Colonic mucosa (tissue), 4 donors: ENCODE results near the gene SFXN4. TPM values are rescaled to one million over a fixed set of nuclear protein-coding genes. Genes with fewer than 3 reads are reported as not detected.
"Not testable (repeated sequence)": the region's sequence is repeated elsewhere in the genome, so short reads cannot be mapped to it uniquely, and the experiment has no call there.

ENCODE experiments used
- DNase-seq: peaks from one replicate; pipeline ENCODE4 v3.0.0-alpha.2; 2020
- H3K27ac ChIP-seq: fragments of 200-600 bp; one replicate; pipeline ENCODE4 v1.8.0; 2021
- H3K27me3 ChIP-seq: fragments of 200-600 bp; one replicate; pipeline ENCODE4 v1.8.0; 2021
- H3K36me3 ChIP-seq: fragments of 200-600 bp; one replicate; pipeline ENCODE4 v1.8.0; 2021
- H3K4me1 ChIP-seq: fragments of 200-600 bp; one replicate; pipeline ENCODE4 v1.8.0; 2021; ENCODE audit warnings: mild to moderate bottlenecking
- H3K4me3 ChIP-seq: fragments of 200-600 bp; one replicate; pipeline ENCODE4 v1.8.0; 2021
- H3K9ac ChIP-seq, 2 donors: one replicate each; pipeline ENCODE4 v1.7.0; 2013; ENCODE audit warnings: control low read depth in 2 of 2, low read depth in 2 of 2, low read length in 2 of 2
- H3K9me3 ChIP-seq: fragments of 200-600 bp; one replicate; pipeline ENCODE4 v1.8.0; 2021
- intact Hi-C: fragments of 100-400 bp; cut with DNase I; formaldehyde crosslinking; loops from one replicate; pipeline ENCODE4 v1.14.1; 2022
- total RNA-seq, 2 donors: library from RNA; stranded (reverse); fragmentation: NEBNext Ultra II Directional in 1 of 2; extraction: Animal tissue kit (Norgen Biotek cat#: 25700) in 1 of 2; gene quantifications; one replicate each; pipeline ENCODE4 v1.2.1, GENCODE V29; 2021
- TF ChIP-seq, protein P1 (sequence below): fragments of 200-600 bp; IDR thresholded peaks from one replicate; pipeline ENCODE4 v1.8.0; 2022; ENCODE audit warnings: antibody characterized with exemption, mild to moderate bottlenecking
- donor health status: healthy.
- donor health status: DM: no; HTN: no; CAD: no.
- donor health status: DM: no; HTN: no; CAD: no.

The SFXN4 gene
- total RNA-seq, 2 donors from 2014 or later = 29.4 to 37.2 TPM

DNA sequence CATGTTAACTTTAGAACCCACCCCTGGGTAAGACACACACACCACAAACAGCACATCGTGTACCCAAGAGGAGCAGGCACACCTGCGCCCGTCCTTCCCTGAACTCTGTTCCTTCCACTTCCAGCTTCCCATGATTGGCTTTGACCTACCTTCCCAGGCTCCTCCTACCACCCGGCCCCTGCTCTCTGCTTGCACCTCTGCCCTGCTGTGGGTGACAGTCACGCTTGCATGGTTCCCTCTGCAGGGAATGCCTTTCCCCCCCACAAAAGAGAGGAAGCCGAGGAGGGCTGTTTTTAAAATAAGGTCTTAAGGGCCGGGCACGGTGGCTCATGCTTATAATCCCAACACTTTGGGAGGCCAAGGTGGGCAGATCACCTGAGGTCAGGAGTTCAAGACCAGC is 16.4 kb downstream of the SFXN4 start:
- H3K4me1 ChIP-seq = no peaks in the 10 kb centered on the region
- no peak overlapping the region for H3K9ac ChIP-seq
- intact Hi-C loops = no loop called here
- no peak for DNase-seq
- no peak overlapping the region for H3K4me3 ChIP-seq
- H3K36me3 ChIP-seq = no peaks in the 10 kb centered on the region
- no peaks in the 10 kb centered on the region for H3K27me3 ChIP-seq
- TF ChIP-seq, protein P1, sequence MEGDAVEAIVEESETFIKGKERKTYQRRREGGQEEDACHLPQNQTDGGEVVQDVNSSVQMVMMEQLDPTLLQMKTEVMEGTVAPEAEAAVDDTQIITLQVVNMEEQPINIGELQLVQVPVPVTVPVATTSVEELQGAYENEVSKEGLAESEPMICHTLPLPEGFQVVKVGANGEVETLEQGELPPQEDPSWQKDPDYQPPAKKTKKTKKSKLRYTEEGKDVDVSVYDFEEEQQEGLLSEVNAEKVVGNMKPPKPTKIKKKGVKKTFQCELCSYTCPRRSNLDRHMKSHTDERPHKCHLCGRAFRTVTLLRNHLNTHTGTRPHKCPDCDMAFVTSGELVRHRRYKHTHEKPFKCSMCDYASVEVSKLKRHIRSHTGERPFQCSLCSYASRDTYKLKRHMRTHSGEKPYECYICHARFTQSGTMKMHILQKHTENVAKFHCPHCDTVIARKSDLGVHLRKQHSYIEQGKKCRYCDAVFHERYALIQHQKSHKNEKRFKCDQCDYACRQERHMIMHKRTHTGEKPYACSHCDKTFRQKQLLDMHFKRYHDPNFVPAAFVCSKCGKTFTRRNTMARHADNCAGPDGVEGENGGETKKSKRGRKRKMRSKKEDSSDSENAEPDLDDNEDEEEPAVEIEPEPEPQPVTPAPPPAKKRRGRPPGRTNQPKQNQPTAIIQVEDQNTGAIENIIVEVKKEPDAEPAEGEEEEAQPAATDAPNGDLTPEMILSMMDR = no peak
- no peaks in the 10 kb centered on the region for H3K9me3 ChIP-seq
- no peak overlapping the region for H3K27ac ChIP-seq

DNA sequence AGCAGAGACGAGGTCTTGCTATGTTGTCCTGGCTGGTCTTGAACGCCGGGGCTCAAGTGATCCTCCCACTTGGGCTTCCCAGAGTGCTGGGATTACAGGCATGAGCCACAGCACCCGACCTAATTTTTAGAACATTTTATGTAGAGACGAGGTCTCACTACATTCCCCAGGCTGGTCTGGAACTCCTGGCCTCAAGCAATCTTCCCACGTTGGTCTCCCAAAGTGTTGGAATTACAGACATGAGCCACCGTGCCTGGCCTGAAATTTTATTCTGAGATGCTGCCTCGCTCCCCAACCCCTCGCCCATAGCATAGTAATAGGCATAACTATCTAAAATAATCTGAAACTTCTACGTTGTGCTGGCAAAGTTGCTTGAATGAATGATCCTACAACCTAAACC is 21.9 kb downstream of the SFXN4 start:
- intact Hi-C loops = no loop called here
- TF ChIP-seq, protein P1 = no peak

GRCh38 chr10:119140603-119141245 is 24.8 kb downstream of the SFXN4 start:
- TF ChIP-seq, protein P1 = no peak
- no peak overlapping the region for H3K4me3 ChIP-seq
- no peak overlapping the region for H3K27ac ChIP-seq
- no peaks in the 10 kb centered on the region for H3K9me3 ChIP-seq
- no peak overlapping the region for H3K9ac ChIP-seq
- intact Hi-C loops = no loop called here
- H3K36me3 ChIP-seq = no peaks in the 10 kb centered on the region
- no peaks in the 10 kb centered on the region for H3K4me1 ChIP-seq
- no peaks in the 10 kb centered on the region for H3K27me3 ChIP-seq
- DNase-seq = no peak

More for the DNA sequence above, 21.9 kb downstream of the SFXN4 start:
- H3K4me1 ChIP-seq = no peaks in the 10 kb centered on the region
- H3K27me3 ChIP-seq = no peaks in the 10 kb centered on the region
- no peak overlapping the region for H3K9ac ChIP-seq
- DNase-seq = no peak
- no peaks in the 10 kb centered on the region for H3K36me3 ChIP-seq
- no peak overlapping the region for H3K4me3 ChIP-seq
- H3K27ac ChIP-seq = no peak overlapping the region
- H3K9me3 ChIP-seq = no peaks in the 10 kb centered on the region

- H3K27me3 ChIP-seq = no peaks in the 10 kb centered on the region
- peak; percentile 25 for DNase-seq
- no peaks in the 10 kb centered on the region for H3K36me3 ChIP-seq
- intact Hi-C loops = no loop called here
- H3K4me3 ChIP-seq = no peak overlapping the region
- TF ChIP-seq, protein P1 = no peak
- H3K4me1 ChIP-seq = no peaks in the 10 kb centered on the region
- H3K9ac ChIP-seq = no peak overlapping the region
- H3K27ac ChIP-seq = no peak overlapping the region
- no peaks in the 10 kb centered on the region for H3K9me3 ChIP-seq
Measured at GRCh38 chr10:119139464-119140067, 25.9 kb downstream of the SFXN4 start.

GRCh38 chr10:119138346-119139306 is 26.9 kb downstream of the SFXN4 start:
- Histone ChIP-seq H3K27ac (no peak overlapping the region), H3K4me3 (no peak overlapping the region), H3K9me3 (no peaks in the 10 kb centered on the region), H3K27me3 (no peaks in the 10 kb centered on the region), H3K36me3 (no peaks in the 10 kb centered on the region), H3K9ac (no peak overlapping the region), H3K4me1 (no peaks in the 10 kb centered on the region)
- TF ChIP-seq, protein P1 = no peak
- DNase-seq = no peak
- intact Hi-C loops = no loop called here

DNA sequence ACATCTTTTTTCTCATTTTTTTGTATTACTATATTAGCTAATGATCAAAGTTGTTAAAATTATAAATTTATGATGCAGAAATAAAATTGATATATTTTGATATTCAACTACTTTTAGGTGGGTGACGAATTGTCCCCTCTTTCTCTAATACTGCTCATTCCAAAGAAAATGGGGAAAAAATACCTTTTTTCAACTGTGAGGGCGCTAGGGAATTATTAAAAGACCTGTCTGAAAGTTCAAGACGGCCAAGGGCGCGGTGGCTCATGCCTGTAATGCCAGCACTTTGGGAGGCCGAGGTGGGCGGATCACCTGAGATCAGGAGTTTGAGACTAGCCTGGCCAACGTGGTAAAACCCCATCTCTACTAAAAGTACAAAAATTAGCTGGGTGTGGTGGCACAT is 27.6 kb downstream of the SFXN4 start:
- H3K4me3 ChIP-seq, H3K4me1 ChIP-seq, H3K27me3 ChIP-seq, H3K9ac ChIP-seq, H3K36me3 ChIP-seq, H3K9me3 ChIP-seq, H3K27ac ChIP-seq, DNase-seq, intact Hi-C loops: not testable (repeated sequence)
